ENCODE measurements around the gene FILIP1.

The FILIP1 gene

GRCh38 chr6:75430631-75431325, 62.8 kb downstream of the FILIP1 start:
- H3K4me3 ChIP-seq (ENCODE audit: low read depth, low read length) = no peak overlapping the region
- DNase-seq (ENCODE audit: low read depth) = peak; percentile 75
- no peak for TF ChIP-seq CTCF (conservative IDR thresholded peaks at IDR 0.05; ENCODE audit: low read depth, low read length)

- no peak overlapping the region for H3K4me3 ChIP-seq (ENCODE audit: low read depth, low read length)
Observed at GRCh38 chr6:75429061-75429703, 64.4 kb downstream of the FILIP1 start.

GRCh38 chr6:75428204-75428603, 65.4 kb downstream of the FILIP1 start:
- TF ChIP-seq CTCF (conservative IDR thresholded peaks at IDR 0.05; ENCODE audit: low read depth, low read length) = no peak
- no peak for DNase-seq (ENCODE audit: low read depth)
- H3K4me3 ChIP-seq (ENCODE audit: low read depth, low read length) = no peak overlapping the region

More at GRCh38 chr6:75429061-75429703, 64.4 kb downstream of the FILIP1 start:
- no peak for TF ChIP-seq CTCF (conservative IDR thresholded peaks at IDR 0.05; ENCODE audit: low read depth, low read length)
- no peak for DNase-seq (ENCODE audit: low read depth)

- no peak for TF ChIP-seq CTCF (conservative IDR thresholded peaks at IDR 0.05; ENCODE audit: low read depth, low read length)
- no peak overlapping the region for H3K4me3 ChIP-seq (ENCODE audit: low read depth, low read length)
- DNase-seq (ENCODE audit: low read depth) = no peak
Observed at GRCh38 chr6:75427329-75427728, 66.3 kb downstream of the FILIP1 start.

GRCh38 chr6:75424618-75425548, 68.7 kb downstream of the FILIP1 start:
- TF ChIP-seq CTCF (conservative IDR thresholded peaks at IDR 0.05; ENCODE audit: low read depth, low read length) = no peak
- H3K4me3 ChIP-seq (ENCODE audit: low read depth, low read length) = no peak overlapping the region
- DNase-seq (ENCODE audit: low read depth) = no peak

- no peak for TF ChIP-seq CTCF (conservative IDR thresholded peaks at IDR 0.05; ENCODE audit: low read depth, low read length)
- DNase-seq (ENCODE audit: low read depth) = no peak
- no peak overlapping the region for H3K4me3 ChIP-seq (ENCODE audit: low read depth, low read length)
Observed at GRCh38 chr6:75423386-75423785, 70.2 kb downstream of the FILIP1 start.
